Activated CD8-positive, alpha-beta memory T cell treated with anti-CD3 and anti-CD28 coated beads, Interleukin-2, amount 10 ng/mL, durations not matched to agents 7 days and 5 days (primary cell): Measurements from ENCODE around the gene TENM4. TPM values are rescaled to one million over a fixed set of nuclear protein-coding genes. Genes with fewer than 3 reads are reported as not detected.

ENCODE experiments used
- ATAC-seq: fragments of 150-1000 bp; cut with Tn5 transposase; one replicate; pipeline ENCODE4 v1.10.0; 2021; ENCODE audit warnings: moderate library complexity
- CTCF ChIA-PET: fragments of 350-600 bp; sonication (Branson Sonifier 250); formaldehyde crosslinking; loops from one replicate; lab custom pipeline; 2021; ENCODE audit warnings: antibody characterized with exemption; lab: Charles Lee
- DNase-seq: peaks from one replicate; pipeline ENCODE4 v3.0.0-alpha.2; 2020
- H3K27ac Mint-ChIP-seq: one replicate; pipeline ENCODE4 v1.8.0; 2021; ENCODE audit warnings: mild to moderate bottlenecking, mixed read lengths
- H3K27me3 Mint-ChIP-seq: one replicate; pipeline ENCODE4 v1.8.0; 2021; ENCODE audit warnings: mixed read lengths
- H3K36me3 Mint-ChIP-seq: one replicate; pipeline ENCODE4 v1.8.0; 2021; ENCODE audit warnings: mild to moderate bottlenecking, mixed read lengths
- H3K4me1 Mint-ChIP-seq: one replicate; pipeline ENCODE4 v1.8.0; 2021; ENCODE audit warnings: mixed read lengths
- H3K4me3 Mint-ChIP-seq: one replicate; pipeline ENCODE4 v1.8.0; 2021; ENCODE audit warnings: mild to moderate bottlenecking, moderate library complexity, mixed read lengths
- H3K9me3 Mint-ChIP-seq: one replicate; pipeline ENCODE4 v1.8.0; 2022; ENCODE audit warnings: low read depth, mixed read lengths
- total RNA-seq, 2 experiments: library from RNA; stranded (reverse); gene quantifications; one replicate each; pipeline ENCODE4 v1.2.3, GENCODE V29; 2021

Gene TENM4
- total RNA-seq, 2 experiments from 2014 or later, result not detected

DNA sequence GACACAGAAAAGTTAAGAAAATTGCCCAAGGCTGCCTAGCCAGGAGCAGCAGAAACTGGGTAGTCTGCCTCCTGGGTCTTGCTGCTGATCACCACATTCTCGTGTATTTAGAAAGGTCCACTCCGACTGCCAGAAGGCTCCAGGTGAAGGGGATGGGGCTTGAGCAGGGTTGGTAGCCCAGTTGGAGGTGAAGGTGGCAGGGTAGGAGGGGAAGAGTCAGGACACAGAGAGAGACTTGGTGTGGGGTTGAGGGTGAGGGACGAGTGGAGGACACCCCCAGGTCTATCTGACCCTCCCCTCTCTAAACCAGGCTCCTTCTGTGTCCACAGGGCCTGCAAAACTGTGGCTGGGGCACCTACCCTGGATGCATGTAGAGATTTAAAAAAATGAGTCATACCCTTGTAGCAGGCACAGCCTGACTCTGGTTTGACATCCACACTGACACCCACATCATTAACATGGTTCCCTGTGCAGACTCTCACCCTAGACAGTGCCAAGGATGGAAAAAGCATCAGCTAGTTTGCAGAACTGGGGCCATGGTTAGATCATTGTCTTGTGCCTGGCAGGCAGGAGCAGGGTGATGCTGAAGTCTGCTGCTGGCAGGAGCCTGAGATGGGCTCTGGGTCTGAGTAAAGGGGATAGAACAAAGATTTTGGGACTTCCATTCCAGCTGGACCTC, 273.2 kb downstream of the TENM4 start:
- H3K27me3 Mint-ChIP-seq, result no peaks in the 10 kb centered on the region
- DNase-seq, result no peak
- H3K27ac Mint-ChIP-seq, result no peak overlapping the region
- no peak overlapping the region for H3K4me3 Mint-ChIP-seq
- H3K9me3 Mint-ChIP-seq, result no peaks in the 10 kb centered on the region
- ATAC-seq, result no peak
- CTCF ChIA-PET, result no interaction called here
- no peaks in the 10 kb centered on the region for H3K36me3 Mint-ChIP-seq
- no peaks in the 10 kb centered on the region for H3K4me1 Mint-ChIP-seq

DNA sequence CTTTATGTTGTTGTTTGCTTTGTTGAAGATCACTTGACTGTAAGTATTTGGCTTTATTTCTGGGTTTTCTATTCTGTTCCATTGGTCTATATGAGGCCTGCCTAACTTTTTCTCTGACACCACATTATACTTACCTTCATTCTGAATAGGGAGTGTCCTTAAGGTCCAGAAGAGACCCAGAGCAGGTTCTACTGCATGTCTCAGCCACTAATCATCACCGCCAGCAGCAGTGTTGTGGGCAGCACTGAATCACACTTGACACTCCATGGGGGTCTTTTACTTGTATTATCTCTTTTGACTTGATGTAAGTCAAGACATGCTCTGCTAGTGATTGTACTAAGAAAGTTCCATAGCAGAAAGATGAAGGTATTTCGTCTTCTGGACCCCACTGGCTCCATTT, 274.9 kb downstream of the TENM4 start:
- H3K36me3 Mint-ChIP-seq, result no peaks in the 10 kb centered on the region
- CTCF ChIA-PET, result no interaction called here
- H3K9me3 Mint-ChIP-seq, result no peaks in the 10 kb centered on the region
- no peak overlapping the region for H3K27ac Mint-ChIP-seq
- no peaks in the 10 kb centered on the region for H3K27me3 Mint-ChIP-seq
- ATAC-seq, result no peak
- no peak overlapping the region for H3K4me3 Mint-ChIP-seq
- no peaks in the 10 kb centered on the region for H3K4me1 Mint-ChIP-seq
- DNase-seq, result no peak

DNA sequence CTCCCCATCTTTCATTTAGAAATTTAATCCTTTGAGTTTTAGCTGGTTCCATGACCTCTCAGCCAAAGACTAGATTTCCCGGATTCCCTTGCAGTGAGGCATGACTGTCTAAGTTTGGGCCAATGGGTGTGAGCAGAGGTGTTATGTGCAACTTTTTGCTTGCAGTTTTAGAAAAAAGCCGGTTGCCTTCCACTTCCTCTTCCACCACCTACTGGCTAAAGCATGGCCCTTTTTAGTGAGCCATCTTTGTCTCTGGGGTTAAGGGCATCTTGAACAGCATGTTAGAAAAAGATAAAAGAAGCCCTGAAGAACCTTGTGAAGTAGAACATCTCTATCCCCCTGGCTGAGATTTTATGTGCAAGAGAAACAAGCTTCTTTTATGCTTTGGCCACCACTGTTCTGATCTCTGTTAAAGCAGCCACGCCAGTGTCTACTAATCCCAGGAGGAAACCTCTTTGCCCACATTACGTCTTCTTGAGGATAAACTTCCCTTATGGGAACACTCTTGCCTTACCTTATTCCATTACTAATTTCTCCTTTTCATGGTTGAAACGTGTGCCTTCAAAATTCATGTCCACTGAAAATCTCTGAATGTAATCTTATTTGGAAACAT, 279.9 kb downstream of the TENM4 start:
- Mint-ChIP-seq H3K36me3 (no peaks in the 10 kb centered on the region), H3K27ac (no peak overlapping the region), H3K9me3 (no peaks in the 10 kb centered on the region), H3K4me3 (no peak overlapping the region), H3K4me1 (no peaks in the 10 kb centered on the region), H3K27me3 (no peaks in the 10 kb centered on the region)
- DNase-seq (no peak), ATAC-seq (no peak)
- CTCF ChIA-PET, result no interaction called here

DNA sequence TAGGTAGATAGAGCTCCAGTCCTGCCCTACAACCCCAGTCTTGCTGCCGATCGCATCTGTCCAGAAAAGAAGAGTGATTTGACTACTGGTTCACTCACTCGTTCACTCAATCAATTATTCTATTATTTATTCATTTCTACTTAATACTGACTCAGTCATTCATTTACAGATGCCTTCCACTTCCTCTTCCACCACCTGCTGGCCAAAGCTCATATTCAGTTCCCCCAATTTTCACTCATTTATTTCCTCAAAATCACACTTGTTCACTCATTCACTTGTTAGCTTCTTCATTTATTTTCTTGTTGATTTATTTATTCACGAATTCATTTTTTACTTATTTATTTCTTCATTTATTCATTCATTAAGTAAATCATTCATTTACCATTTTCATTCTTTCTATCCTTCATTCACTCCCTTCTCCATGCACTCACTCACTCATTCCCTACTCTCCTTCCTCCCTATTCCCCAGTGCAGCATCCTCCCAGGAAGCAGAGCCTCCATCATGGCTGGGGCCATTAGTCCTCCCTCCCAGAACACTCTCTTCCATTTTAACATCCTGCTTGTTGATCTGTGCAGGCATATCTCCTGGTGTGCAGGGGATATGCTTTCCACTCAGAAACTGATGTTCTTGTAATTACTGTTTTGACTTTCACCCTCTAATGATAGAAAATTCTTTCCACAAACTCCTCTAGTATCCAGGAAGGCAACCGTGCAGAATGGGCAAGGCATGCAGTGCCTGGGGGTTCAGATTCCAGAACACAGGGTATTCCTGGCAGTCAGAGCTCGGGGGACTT, 281.0 kb downstream of the TENM4 start:
- Mint-ChIP-seq H3K27ac (no peak overlapping the region), H3K36me3 (no peaks in the 10 kb centered on the region), H3K4me1 (no peaks in the 10 kb centered on the region), H3K27me3 (no peaks in the 10 kb centered on the region), H3K4me3 (no peak overlapping the region), H3K9me3 (no peaks in the 10 kb centered on the region)
- CTCF ChIA-PET, result no interaction called here
- no peak for DNase-seq
- no peak for ATAC-seq

DNA sequence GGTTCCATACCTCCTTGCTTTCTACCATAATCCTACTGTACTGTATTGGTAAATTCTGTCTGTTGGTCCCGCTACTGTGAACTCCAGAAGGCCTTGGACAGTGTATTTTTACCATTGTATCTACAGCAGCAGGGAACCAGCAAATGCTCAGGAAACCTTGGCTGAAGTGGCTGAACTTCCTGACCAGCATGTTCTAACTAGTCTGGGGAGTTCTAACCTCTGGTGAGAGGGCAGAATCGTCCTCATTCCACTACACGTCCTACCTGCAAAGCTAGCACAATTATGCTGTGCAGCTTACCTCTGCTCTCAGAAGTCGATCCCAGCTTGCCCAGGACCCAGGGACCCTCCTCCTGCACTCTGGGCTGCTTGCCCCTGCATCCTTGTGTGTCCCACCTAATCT, 283.1 kb downstream of the TENM4 start:
- H3K4me1 Mint-ChIP-seq, result no peaks in the 10 kb centered on the region
- CTCF ChIA-PET, result no interaction called here
- no peaks in the 10 kb centered on the region for H3K36me3 Mint-ChIP-seq
- no peak overlapping the region for H3K4me3 Mint-ChIP-seq
- H3K27me3 Mint-ChIP-seq, result no peaks in the 10 kb centered on the region
- DNase-seq, result no peak
- H3K27ac Mint-ChIP-seq, result no peak overlapping the region
- H3K9me3 Mint-ChIP-seq, result no peaks in the 10 kb centered on the region
- no peak for ATAC-seq

DNA sequence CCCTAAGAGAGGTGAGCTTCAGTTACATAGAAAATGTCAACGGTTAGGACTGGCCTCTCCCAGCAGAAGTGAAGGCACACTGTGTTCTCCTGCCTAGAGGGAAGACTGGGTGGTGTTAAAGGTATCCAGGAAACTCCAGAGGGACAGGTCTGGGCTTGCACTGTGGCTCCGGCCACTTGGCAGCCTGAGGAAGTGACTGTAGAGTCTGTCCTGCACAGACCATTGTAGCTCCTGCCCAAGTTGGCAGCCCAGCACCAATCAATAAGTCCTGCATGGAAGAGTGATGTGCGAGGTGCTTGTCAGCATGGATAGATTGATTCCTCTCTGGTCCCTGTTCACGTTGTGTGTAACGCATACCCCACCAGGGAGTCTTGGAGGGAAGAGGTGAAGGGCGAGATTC, 284.8 kb downstream of the TENM4 start:
- Mint-ChIP-seq H3K36me3 (no peaks in the 10 kb centered on the region), H3K4me3 (no peak overlapping the region), H3K9me3 (no peaks in the 10 kb centered on the region), H3K4me1 (no peaks in the 10 kb centered on the region), H3K27ac (no peak overlapping the region), H3K27me3 (no peaks in the 10 kb centered on the region)
- ATAC-seq (no peak), DNase-seq (no peak)
- CTCF ChIA-PET, result no interaction called here

DNA sequence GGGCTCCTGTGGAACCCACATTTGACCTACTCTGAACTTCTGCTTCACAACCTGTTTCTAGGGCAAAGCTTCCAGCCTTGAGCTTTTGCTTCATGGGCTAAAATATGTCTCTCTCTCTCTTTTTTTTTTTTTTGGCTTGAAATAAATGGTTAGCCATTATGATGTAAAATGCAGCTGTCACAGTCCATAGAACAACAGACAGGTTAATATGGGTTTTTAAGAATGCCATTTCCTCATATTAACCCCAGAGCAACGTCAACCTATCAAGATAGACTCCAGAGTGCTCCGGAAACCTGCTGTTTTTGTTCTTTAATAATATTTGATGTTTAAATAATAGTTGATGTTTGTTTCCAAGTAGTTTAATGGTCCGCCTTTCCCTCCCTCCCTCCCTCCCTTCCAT, 285.6 kb downstream of the TENM4 start:
- H3K36me3 Mint-ChIP-seq, result no peaks in the 10 kb centered on the region
- no peak for ATAC-seq
- no peak overlapping the region for H3K27ac Mint-ChIP-seq
- no peaks in the 10 kb centered on the region for H3K9me3 Mint-ChIP-seq
- no peaks in the 10 kb centered on the region for H3K27me3 Mint-ChIP-seq
- H3K4me1 Mint-ChIP-seq, result no peaks in the 10 kb centered on the region
- H3K4me3 Mint-ChIP-seq, result no peak overlapping the region
- CTCF ChIA-PET, result no interaction called here
- DNase-seq, result no peak

DNA sequence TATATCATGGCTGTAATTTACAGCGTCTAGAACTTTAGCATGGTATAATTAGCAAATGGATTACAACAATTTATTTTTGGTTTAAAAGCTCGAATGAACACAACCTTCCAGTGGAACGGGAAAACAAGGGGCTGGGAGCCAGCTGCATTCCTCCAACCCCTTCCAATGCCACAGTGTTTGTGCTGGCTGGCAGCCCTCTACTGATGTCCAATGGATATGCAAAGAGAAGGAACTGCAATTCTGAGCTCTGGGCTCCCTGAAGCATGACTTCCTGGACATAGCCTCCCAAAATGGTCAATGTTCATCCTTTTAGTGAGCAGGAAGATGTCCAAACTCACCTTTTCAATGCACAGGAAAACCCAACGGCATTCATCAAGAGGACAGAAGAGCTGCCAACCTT, 288.3 kb downstream of the TENM4 start:
- no peak for ATAC-seq
- H3K27ac Mint-ChIP-seq, result no peak overlapping the region
- no peaks in the 10 kb centered on the region for H3K27me3 Mint-ChIP-seq
- CTCF ChIA-PET, result no interaction called here
- no peaks in the 10 kb centered on the region for H3K9me3 Mint-ChIP-seq
- no peak overlapping the region for H3K4me3 Mint-ChIP-seq
- no peaks in the 10 kb centered on the region for H3K36me3 Mint-ChIP-seq
- H3K4me1 Mint-ChIP-seq, result no peaks in the 10 kb centered on the region
- DNase-seq, result no peak

DNA sequence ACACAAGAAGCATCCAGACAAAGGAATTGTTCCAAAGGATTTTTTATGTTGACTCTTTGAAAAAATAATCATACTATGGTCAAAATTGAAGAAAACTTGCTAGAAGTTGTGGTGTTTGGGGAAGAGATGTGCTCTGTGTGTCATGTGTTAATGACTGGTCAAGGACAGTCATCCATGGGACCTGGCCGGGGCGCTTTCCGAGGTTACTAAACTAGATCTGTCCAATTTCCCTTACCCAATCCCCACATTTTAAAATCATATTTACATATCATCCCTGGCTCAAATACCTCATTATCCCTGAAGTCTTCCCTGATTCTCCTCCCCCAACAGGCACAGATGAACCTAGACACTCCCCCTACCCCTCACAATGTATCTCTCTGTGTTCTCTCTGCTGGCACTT, 289.4 kb downstream of the TENM4 start:
- Mint-ChIP-seq H3K4me1 (no peaks in the 10 kb centered on the region), H3K27me3 (no peaks in the 10 kb centered on the region), H3K9me3 (no peaks in the 10 kb centered on the region), H3K4me3 (no peak overlapping the region), H3K36me3 (no peaks in the 10 kb centered on the region), H3K27ac (no peak overlapping the region)
- ATAC-seq (no peak), DNase-seq (no peak)
- CTCF ChIA-PET, result no interaction called here

DNA sequence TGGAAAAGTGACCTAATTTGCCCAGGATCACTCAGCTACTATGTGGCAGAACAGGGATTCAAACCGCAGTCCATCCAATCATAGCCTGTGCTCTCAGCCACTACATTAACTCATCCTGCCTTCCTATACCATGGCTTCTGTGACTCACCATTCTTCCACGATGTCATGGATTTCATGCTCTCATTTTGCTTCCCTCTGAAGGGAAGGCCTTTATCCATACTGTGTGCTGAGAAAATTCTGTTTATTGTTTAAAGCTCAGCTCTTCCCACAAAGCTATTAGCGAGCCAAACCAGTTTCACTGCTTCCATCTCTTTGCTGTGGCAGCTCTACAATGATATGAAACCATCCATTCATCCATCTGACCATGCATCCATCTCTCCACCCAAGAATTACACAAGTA, 289.9 kb downstream of the TENM4 start:
- H3K9me3 Mint-ChIP-seq, result no peaks in the 10 kb centered on the region
- ATAC-seq, result no peak
- H3K27ac Mint-ChIP-seq, result no peak overlapping the region
- CTCF ChIA-PET, result no interaction called here
- no peaks in the 10 kb centered on the region for H3K4me1 Mint-ChIP-seq
- no peak overlapping the region for H3K4me3 Mint-ChIP-seq
- H3K36me3 Mint-ChIP-seq, result no peaks in the 10 kb centered on the region
- no peak for DNase-seq
- H3K27me3 Mint-ChIP-seq, result no peaks in the 10 kb centered on the region

DNA sequence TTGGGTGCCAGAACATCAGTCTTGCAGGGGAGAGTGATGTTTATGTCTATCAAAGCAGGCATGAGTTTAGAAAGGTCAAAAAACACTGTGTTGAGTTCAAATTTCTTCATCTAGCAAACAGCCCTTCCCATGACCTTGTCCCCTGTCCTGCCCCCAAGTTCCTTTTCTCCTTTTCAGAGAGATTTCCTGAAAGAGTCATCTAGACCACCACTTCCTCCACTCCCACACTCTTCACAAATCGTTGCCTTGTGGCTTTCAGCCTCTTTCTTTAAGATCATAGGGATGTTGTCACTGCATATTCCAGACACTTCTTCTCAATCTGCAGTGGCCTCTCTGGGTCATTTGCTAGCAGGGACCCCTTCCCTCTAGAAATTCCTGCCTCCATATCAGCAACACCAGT, 290.5 kb downstream of the TENM4 start:
- Mint-ChIP-seq H3K27ac (no peak overlapping the region), H3K4me1 (no peaks in the 10 kb centered on the region), H3K9me3 (no peaks in the 10 kb centered on the region), H3K4me3 (no peak overlapping the region), H3K27me3 (no peaks in the 10 kb centered on the region), H3K36me3 (no peaks in the 10 kb centered on the region)
- DNase-seq, result no peak
- CTCF ChIA-PET, result no interaction called here
- ATAC-seq, result no peak

DNA sequence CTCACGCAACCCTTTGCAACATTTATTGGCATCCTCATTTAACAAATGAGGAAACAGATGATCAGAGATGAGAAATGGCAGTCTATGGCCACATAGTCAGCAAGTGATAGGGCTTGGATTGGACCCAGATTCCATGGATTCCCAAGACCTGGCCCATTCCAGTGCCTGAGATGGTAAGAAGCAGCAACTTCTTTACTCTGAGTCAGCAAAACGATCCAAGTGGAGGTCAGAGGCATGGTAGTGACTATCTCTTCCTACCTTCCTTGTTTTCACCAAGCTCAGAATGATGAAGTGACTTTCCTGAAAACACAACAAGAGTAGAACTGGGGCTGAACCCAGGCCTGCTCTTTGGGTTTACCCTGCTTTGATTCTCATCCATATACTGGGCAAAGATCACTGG, 293.1 kb downstream of the TENM4 start:
- H3K36me3 Mint-ChIP-seq, result no peaks in the 10 kb centered on the region
- DNase-seq (no peak), ATAC-seq (no peak)
- CTCF ChIA-PET, result no interaction called here
- H3K4me3 Mint-ChIP-seq, result no peak overlapping the region
- no peaks in the 10 kb centered on the region for H3K4me1 Mint-ChIP-seq
- no peaks in the 10 kb centered on the region for H3K27me3 Mint-ChIP-seq
- H3K27ac Mint-ChIP-seq, result no peak overlapping the region
- H3K9me3 Mint-ChIP-seq, result no peaks in the 10 kb centered on the region

DNA sequence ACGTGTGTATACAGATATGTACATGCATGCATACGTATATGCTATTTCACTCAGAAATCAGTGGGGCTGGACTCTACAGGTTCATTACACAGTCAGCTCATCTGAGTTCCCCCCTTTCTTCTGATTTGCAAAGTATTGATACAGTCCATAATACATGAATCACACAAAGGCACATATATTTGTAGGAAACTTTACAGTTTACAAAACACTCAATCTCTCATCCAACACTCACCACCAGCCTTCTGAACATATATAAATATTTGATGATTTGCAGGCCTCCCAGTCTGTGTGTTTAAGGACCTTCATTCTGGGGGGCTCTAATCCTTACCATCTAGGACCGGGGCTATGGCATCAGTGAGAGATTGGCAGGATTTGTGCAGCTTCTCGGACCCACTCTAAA, 293.8 kb downstream of the TENM4 start:
- H3K36me3 Mint-ChIP-seq, result no peaks in the 10 kb centered on the region
- ATAC-seq, result no peak
- no peaks in the 10 kb centered on the region for H3K4me1 Mint-ChIP-seq
- CTCF ChIA-PET, result no interaction called here
- DNase-seq, result no peak
- no peak overlapping the region for H3K27ac Mint-ChIP-seq
- no peak overlapping the region for H3K4me3 Mint-ChIP-seq
- H3K9me3 Mint-ChIP-seq, result no peaks in the 10 kb centered on the region
- no peaks in the 10 kb centered on the region for H3K27me3 Mint-ChIP-seq

DNA sequence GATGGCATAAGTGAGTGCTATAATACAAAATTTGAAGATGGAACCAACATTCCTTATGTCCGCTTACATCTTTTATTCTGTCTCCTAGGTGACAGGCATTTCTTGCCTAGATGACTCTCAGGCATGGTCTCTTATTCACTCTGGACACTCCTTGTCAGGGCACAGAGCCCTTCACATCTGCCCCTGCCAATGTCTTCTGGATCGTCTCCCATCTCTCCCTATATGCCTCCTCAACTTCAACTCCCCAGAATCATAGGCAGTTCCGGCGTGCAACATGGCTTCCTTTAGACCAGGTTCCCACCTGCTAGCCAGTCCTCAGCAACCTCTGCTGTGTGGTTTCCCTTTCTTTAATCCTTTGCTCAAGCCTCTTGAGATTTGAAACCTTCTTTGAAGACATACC, 300.9 kb downstream of the TENM4 start:
- H3K36me3 Mint-ChIP-seq, result no peaks in the 10 kb centered on the region
- ATAC-seq, result peak; percentile 30
- H3K27ac Mint-ChIP-seq, result no peak overlapping the region
- H3K27me3 Mint-ChIP-seq, result no peaks in the 10 kb centered on the region
- CTCF ChIA-PET, result no interaction called here
- H3K4me3 Mint-ChIP-seq, result no peak overlapping the region
- DNase-seq, result no peak
- H3K9me3 Mint-ChIP-seq, result no peaks in the 10 kb centered on the region
- no peaks in the 10 kb centered on the region for H3K4me1 Mint-ChIP-seq
